ENCODE results near the gene PRDM13.

GRCh38 chr6:99589907-99590493 lies 16.6 kb upstream of the PRDM13 start:
- no peak for TF ChIP-seq CTCF (IDR thresholded peaks at IDR 0.05; ENCODE audit: low read depth, low read length)
- TF ChIP-seq EZH2phosphoT487 (IDR thresholded peaks at IDR 0.05; ENCODE audit: low read depth): no peak

Measured in OCI-LY3 (cell line).